Measurements from ENCODE around the gene TRIM69.

TRIM69 gene

DNA sequence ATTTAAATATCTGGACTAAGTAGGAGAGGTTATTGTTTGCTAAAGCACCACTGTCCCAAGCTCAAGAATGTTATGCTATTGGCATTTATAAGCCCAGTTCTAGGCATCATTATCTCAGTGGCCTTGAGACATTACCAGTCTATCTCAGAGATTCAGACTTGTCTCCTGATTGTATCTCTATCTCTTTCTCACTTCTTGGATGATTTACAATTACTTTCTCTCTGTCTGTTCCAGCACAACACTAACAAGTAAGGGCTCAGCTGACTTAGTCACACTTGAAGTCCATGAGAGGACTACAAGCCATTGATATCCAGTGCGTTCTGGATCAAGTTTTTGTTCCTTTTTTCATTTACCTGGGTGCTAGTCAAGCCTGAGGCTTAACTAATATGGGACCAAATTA is 60.2 kb downstream of the TRIM69 start:
- H3K36me3 ChIP-seq (ENCODE audit: insufficient read depth, low read depth, low read length): no peaks in the 10 kb centered on the region
- H3K27ac ChIP-seq (ENCODE audit: low read length): no peak overlapping the region
- H3K9ac ChIP-seq (ENCODE audit: low read depth, low read length): no peak overlapping the region
- H3K27me3 ChIP-seq (ENCODE audit: insufficient read depth, low read length): no peaks in the 10 kb centered on the region
- H3K4me3 ChIP-seq (ENCODE audit: low read length): no peak overlapping the region
- H3K9me3 ChIP-seq (ENCODE audit: insufficient read depth, low read depth, low read length): no peaks in the 10 kb centered on the region
- H3K4me1 ChIP-seq (ENCODE audit: insufficient read depth, low read length): no peaks in the 10 kb centered on the region

DNA sequence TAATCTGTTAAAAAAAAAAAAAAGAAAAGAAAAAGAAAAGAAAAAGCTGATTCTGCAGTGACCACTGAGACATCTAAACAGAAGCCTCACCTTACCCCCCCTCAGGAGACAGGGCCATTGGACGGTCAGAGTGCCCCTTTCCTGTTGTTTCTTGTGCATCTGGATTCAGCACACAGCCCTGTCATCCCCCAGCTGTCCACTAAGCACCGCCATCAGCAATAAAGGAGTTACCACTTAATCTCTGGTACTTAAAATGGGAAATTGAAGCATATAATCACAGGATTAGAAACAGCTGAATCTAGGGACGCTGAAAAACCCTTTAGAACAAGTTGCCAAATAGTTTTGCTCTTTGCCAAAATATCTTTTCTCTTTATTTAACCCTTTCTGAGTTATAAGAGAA is 62.5 kb downstream of the TRIM69 start:
- H3K4me1 ChIP-seq (ENCODE audit: insufficient read depth, low read length): no peaks in the 10 kb centered on the region
- no peaks in the 10 kb centered on the region for H3K27me3 ChIP-seq (ENCODE audit: insufficient read depth, low read length)
- H3K9me3 ChIP-seq (ENCODE audit: insufficient read depth, low read depth, low read length): no peaks in the 10 kb centered on the region
- no peak overlapping the region for H3K9ac ChIP-seq (ENCODE audit: low read depth, low read length)
- no peaks in the 10 kb centered on the region for H3K36me3 ChIP-seq (ENCODE audit: insufficient read depth, low read depth, low read length)
- H3K4me3 ChIP-seq (ENCODE audit: low read length): no peak overlapping the region
- H3K27ac ChIP-seq (ENCODE audit: low read length): no peak overlapping the region

DNA sequence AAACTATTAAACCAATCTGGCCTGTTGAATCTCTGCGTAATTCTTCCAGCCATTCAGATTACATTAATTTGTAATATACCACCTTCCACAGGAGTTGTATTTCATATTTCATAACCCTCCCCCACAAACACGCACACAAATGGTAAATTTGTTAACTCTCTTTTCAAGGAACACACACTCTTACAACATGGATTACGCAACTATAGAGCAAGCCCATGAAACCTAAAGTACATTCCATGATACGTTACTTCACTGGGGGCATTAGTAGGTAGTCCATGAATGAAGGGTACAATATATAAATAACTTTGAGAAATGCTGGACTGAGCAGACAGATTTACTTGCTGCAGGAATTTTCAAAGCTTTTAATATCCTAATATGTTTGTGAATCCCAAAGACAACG is 65.0 kb downstream of the TRIM69 start:
- Histone ChIP-seq H3K4me3 (ENCODE audit: low read length) (no peak overlapping the region), H3K9me3 (ENCODE audit: insufficient read depth, low read depth, low read length) (no peaks in the 10 kb centered on the region), H3K27me3 (ENCODE audit: insufficient read depth, low read length) (no peaks in the 10 kb centered on the region), H3K4me1 (ENCODE audit: insufficient read depth, low read length) (no peaks in the 10 kb centered on the region), H3K36me3 (ENCODE audit: insufficient read depth, low read depth, low read length) (no peaks in the 10 kb centered on the region), H3K27ac (ENCODE audit: low read length) (no peak overlapping the region), H3K9ac (ENCODE audit: low read depth, low read length) (no peak overlapping the region)

DNA sequence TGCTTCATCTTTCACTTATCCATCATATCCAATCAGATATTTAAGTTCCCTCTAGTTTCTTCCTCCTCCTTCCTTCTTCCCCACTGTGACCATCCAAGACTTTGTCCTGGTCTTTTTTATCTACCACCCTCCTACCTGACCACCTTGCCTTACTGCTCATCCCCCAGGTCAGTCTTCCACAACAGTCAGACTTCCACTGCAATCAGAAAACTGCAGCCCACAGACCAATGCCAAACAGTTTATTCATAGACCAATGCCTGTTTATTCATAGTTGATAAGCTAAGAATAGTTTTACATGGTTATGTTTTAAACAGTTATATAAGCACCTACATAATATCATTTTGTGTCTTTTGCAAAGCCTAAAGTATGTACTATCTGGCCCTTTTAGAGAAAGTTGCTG is 65.5 kb downstream of the TRIM69 start:
- Histone ChIP-seq H3K9ac (ENCODE audit: low read depth, low read length) (no peak overlapping the region), H3K27me3 (ENCODE audit: insufficient read depth, low read length) (no peaks in the 10 kb centered on the region), H3K4me1 (ENCODE audit: insufficient read depth, low read length) (no peaks in the 10 kb centered on the region), H3K27ac (ENCODE audit: low read length) (no peak overlapping the region), H3K4me3 (ENCODE audit: low read length) (no peak overlapping the region), H3K36me3 (ENCODE audit: insufficient read depth, low read depth, low read length) (no peaks in the 10 kb centered on the region), H3K9me3 (ENCODE audit: insufficient read depth, low read depth, low read length) (no peaks in the 10 kb centered on the region)

DNA sequence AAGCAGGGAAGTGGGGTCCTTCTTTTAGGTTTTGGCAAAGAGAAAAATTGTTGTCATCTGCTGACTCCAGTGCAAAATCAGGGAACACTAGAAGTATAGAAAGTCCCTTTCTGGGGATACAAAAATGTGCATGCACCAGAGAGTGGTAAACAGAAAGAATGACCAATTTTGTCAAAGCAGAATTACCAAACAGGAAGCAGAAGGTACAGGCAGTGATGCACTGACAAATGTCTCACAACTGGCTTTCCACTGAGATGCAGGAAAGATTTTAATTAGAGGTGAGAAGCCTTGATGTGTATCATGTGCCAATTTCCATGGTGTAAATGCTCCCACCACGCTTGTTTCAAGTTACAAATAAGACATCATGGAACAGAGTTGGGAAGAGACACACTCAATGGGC is 66.0 kb downstream of the TRIM69 start:
- no peak overlapping the region for H3K9ac ChIP-seq (ENCODE audit: low read depth, low read length)
- no peaks in the 10 kb centered on the region for H3K36me3 ChIP-seq (ENCODE audit: insufficient read depth, low read depth, low read length)
- no peak overlapping the region for H3K4me3 ChIP-seq (ENCODE audit: low read length)
- no peaks in the 10 kb centered on the region for H3K27me3 ChIP-seq (ENCODE audit: insufficient read depth, low read length)
- no peaks in the 10 kb centered on the region for H3K9me3 ChIP-seq (ENCODE audit: insufficient read depth, low read depth, low read length)
- H3K4me1 ChIP-seq (ENCODE audit: insufficient read depth, low read length): no peaks in the 10 kb centered on the region
- H3K27ac ChIP-seq (ENCODE audit: low read length): no peak overlapping the region

DNA sequence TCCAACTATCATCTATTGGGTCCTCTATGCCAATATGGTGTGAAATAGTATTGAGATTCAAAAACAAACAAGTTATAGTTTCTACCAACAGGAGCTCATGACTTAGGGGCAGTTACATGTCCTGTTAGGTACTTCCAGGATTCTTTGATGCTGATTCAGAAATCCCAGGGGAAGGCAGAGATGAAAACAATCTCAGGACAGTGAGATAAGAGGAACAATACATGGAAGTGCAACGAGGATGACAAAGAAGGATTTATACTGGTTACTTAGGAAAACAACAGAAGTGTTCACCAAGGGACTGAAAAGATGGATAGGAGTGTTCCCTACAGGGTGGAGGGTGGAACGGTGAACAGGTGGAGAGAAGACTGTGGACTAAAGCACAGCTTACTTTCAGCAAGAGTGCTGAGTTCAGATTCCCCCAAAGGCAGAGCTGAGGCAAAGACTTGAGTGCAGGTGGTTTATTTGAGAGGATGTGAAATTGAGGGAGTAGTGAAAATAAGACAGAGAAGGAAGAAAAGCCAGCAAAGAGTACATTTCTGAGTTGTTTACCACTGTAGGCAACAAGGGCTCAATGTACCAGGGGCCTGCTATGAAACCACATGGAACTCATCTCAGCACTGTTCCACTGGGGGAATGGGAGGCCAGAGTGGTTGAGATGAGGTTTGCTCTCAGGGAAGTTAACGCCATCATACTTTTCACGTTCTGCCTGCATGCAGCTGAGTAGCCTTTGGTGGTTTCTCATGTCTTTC is 68.1 kb downstream of the TRIM69 start:
- H3K4me1 ChIP-seq (ENCODE audit: insufficient read depth, low read length): no peaks in the 10 kb centered on the region
- no peak overlapping the region for H3K9ac ChIP-seq (ENCODE audit: low read depth, low read length)
- H3K27me3 ChIP-seq (ENCODE audit: insufficient read depth, low read length): no peaks in the 10 kb centered on the region
- no peak overlapping the region for H3K4me3 ChIP-seq (ENCODE audit: low read length)
- no peaks in the 10 kb centered on the region for H3K36me3 ChIP-seq (ENCODE audit: insufficient read depth, low read depth, low read length)
- no peaks in the 10 kb centered on the region for H3K9me3 ChIP-seq (ENCODE audit: insufficient read depth, low read depth, low read length)
- H3K27ac ChIP-seq (ENCODE audit: low read length): no peak overlapping the region

DNA sequence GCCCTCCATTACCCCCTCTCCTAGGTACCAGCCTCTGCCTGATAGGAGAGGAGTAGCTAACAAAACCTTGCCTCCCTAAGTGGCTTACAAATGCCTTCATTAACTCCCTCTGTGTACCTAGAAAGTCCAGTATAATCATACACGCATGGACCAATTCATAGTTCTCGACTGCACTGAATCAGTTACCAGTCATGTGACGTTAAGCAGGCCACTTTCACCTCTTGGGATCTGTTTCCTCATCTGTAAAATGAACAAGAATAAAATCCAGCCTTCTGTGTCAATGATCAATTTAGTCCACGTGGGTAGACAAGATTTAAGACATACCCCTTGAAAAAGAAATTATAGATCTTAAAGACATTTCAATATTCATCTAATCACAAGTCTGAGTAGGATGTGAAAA is 72.2 kb downstream of the TRIM69 start:
- H3K4me1 ChIP-seq (ENCODE audit: insufficient read depth, low read length): no peaks in the 10 kb centered on the region
- no peak overlapping the region for H3K27ac ChIP-seq (ENCODE audit: low read length)
- no peaks in the 10 kb centered on the region for H3K27me3 ChIP-seq (ENCODE audit: insufficient read depth, low read length)
- no peak overlapping the region for H3K9ac ChIP-seq (ENCODE audit: low read depth, low read length)
- no peaks in the 10 kb centered on the region for H3K36me3 ChIP-seq (ENCODE audit: insufficient read depth, low read depth, low read length)
- no peak overlapping the region for H3K4me3 ChIP-seq (ENCODE audit: low read length)
- H3K9me3 ChIP-seq (ENCODE audit: insufficient read depth, low read depth, low read length): no peaks in the 10 kb centered on the region

DNA sequence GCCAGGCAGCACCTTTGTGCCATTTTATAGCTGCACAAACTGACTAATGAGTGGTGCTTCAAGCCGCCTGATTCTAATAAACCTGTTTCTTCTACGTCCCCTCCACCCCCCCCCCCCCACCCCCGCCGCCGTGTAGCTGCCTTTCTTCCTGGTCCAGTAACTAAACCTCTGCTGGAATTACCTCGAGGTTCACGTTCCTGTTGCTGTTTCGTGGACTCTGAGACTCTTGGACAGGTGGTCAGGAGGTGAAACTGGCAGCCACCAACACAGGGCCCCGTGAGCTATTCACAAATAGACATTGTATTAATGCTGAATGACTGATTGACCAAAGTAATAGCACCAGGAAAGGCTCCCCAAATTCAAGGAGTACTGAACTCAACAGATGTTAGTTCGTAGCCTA is 73.9 kb downstream of the TRIM69 start:
- H3K36me3 ChIP-seq (ENCODE audit: insufficient read depth, low read depth, low read length): no peaks in the 10 kb centered on the region
- no peak overlapping the region for H3K9ac ChIP-seq (ENCODE audit: low read depth, low read length)
- H3K27ac ChIP-seq (ENCODE audit: low read length): no peak overlapping the region
- H3K4me3 ChIP-seq (ENCODE audit: low read length): no peak overlapping the region
- no peaks in the 10 kb centered on the region for H3K4me1 ChIP-seq (ENCODE audit: insufficient read depth, low read length)
- no peaks in the 10 kb centered on the region for H3K27me3 ChIP-seq (ENCODE audit: insufficient read depth, low read length)
- no peaks in the 10 kb centered on the region for H3K9me3 ChIP-seq (ENCODE audit: insufficient read depth, low read depth, low read length)

DNA sequence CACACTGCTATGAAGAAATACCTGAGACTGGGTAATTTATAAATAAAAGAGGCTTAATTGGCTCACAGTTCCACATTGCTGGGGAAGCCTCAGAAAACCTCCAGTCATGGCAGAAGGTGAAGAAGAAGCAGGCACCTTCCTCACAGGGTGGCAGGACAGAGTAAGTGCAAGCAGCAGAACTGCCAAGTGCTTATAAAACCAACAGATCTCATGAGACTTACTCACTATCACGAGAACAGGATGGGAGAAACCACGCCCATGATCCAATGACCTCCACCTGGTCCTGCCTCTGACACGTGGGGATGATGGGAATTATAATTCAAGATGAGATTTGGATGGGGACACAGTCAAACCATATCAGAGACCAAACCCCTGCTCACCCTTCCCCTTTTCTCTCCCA is 75.0 kb downstream of the TRIM69 start:
- no peaks in the 10 kb centered on the region for H3K4me1 ChIP-seq (ENCODE audit: insufficient read depth, low read length)
- H3K4me3 ChIP-seq (ENCODE audit: low read length): no peak overlapping the region
- no peak overlapping the region for H3K27ac ChIP-seq (ENCODE audit: low read length)
- H3K9me3 ChIP-seq (ENCODE audit: insufficient read depth, low read depth, low read length): no peaks in the 10 kb centered on the region
- H3K9ac ChIP-seq (ENCODE audit: low read depth, low read length): no peak overlapping the region
- no peaks in the 10 kb centered on the region for H3K36me3 ChIP-seq (ENCODE audit: insufficient read depth, low read depth, low read length)
- no peaks in the 10 kb centered on the region for H3K27me3 ChIP-seq (ENCODE audit: insufficient read depth, low read length)

DNA sequence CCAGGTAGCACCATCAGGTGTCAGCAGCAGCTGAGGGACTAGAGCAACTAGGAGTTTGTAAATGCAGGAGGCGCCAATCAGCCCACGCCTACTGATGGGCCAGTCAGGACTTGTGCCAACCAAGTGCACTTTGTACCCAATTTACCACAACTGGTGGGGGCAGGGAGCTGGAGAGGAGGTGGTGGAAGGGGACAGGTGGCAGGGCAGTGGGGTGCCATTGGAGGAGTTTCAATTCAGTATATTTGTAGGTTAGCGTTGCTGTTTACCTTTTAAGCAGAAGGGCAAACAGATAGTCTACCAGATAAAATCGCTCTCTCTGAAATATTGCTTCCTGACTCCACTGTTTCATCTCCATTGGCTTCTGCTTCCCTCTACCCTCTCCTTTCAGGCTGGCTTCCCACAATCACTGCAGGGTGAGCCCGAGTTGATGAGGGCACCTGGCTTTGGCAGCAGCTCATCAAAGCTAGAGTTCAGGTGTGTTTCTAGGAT is 75.7 kb downstream of the TRIM69 start:
- Histone ChIP-seq H3K9ac (ENCODE audit: low read depth, low read length) (no peak overlapping the region), H3K9me3 (ENCODE audit: insufficient read depth, low read depth, low read length) (no peaks in the 10 kb centered on the region), H3K4me1 (ENCODE audit: insufficient read depth, low read length) (no peaks in the 10 kb centered on the region), H3K27ac (ENCODE audit: low read length) (no peak overlapping the region), H3K36me3 (ENCODE audit: insufficient read depth, low read depth, low read length) (no peaks in the 10 kb centered on the region), H3K4me3 (ENCODE audit: low read length) (no peak overlapping the region), H3K27me3 (ENCODE audit: insufficient read depth, low read length) (no peaks in the 10 kb centered on the region)

DNA sequence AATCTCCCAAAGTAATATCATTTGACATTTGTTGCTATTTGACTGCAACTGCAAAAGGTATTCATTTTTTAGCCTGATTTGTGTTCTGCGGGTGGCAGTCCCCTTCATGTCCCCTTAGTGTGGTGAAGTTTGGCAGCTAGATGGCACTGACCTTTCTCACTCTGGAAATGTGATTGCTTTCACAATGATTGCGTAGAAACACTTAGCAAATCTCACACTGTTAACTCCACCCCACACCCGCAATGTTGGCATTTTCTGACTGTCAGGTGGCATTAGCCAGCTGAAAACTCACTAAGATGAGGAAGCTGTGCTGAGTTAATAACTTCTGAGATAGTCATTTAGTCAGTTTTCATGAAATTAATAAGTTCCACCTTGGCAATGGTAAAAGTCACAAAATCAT is 76.9 kb downstream of the TRIM69 start:
- H3K27me3 ChIP-seq (ENCODE audit: insufficient read depth, low read length): no peaks in the 10 kb centered on the region
- no peak overlapping the region for H3K27ac ChIP-seq (ENCODE audit: low read length)
- H3K4me1 ChIP-seq (ENCODE audit: insufficient read depth, low read length): no peaks in the 10 kb centered on the region

More for the DNA sequence above, 76.9 kb downstream of the TRIM69 start:
- no peak overlapping the region for H3K9ac ChIP-seq (ENCODE audit: low read depth, low read length)
- H3K4me3 ChIP-seq (ENCODE audit: low read length): no peak overlapping the region
- H3K36me3 ChIP-seq (ENCODE audit: insufficient read depth, low read depth, low read length): no peaks in the 10 kb centered on the region
- no peaks in the 10 kb centered on the region for H3K9me3 ChIP-seq (ENCODE audit: insufficient read depth, low read depth, low read length)
